Mesendoderm (in vitro differentiated cells): Measurements from ENCODE around the gene TSPO2.

Experiments used
- DNase-seq: peaks from one replicate; pipeline ENCODE4 v3.0.0; 2013
- H2AK5ac ChIP-seq: 2 replicates; pipeline ENCODE4 v1.6.1; 2013; ENCODE audit warnings: low read length, inconsistent platforms
- H2BK120ac ChIP-seq: 2 replicates; pipeline ENCODE4 v1.6.1; 2013; ENCODE audit warnings: low read depth, mild to moderate bottlenecking, low read length, moderate library complexity, mixed read lengths
- H2BK15ac ChIP-seq: replicated peaks from 2 replicates; pipeline ENCODE4 v1.6.1; 2013; ENCODE audit warnings: low read depth, mild to moderate bottlenecking, moderate library complexity
- H2BK5ac ChIP-seq: 2 replicates; pipeline ENCODE4 v1.6.1; 2013; ENCODE audit warnings: low read length, inconsistent platforms
- H3K18ac ChIP-seq: 2 replicates; pipeline ENCODE4 v1.6.1; 2013; ENCODE audit warnings: mild to moderate bottlenecking, low read length, mixed read lengths
- H3K23ac ChIP-seq: one replicate; pipeline ENCODE4 v1.6.1; 2013; ENCODE audit warnings: low read length
- H3K27ac ChIP-seq: 2 replicates; pipeline ENCODE4 v1.5.1; 2013; ENCODE audit warnings: low read depth, mild to moderate bottlenecking, inconsistent platforms, low read length, moderate library complexity
- H3K27me3 ChIP-seq: 2 replicates; pipeline ENCODE4 v1.6.1; 2013; ENCODE audit warnings: low read length, control low read depth, mild to moderate bottlenecking, inconsistent platforms; ENCODE audit not compliant: insufficient read depth, poor library complexity
- H3K36me3 ChIP-seq: 2 replicates; pipeline ENCODE4 v1.6.1; 2013; ENCODE audit warnings: low read length, inconsistent platforms; ENCODE audit not compliant: control insufficient read depth, insufficient read depth
- H3K4ac ChIP-seq: one replicate; pipeline ENCODE4 v1.6.1; 2013; ENCODE audit warnings: low read depth, mild to moderate bottlenecking, low read length, moderate library complexity
- H3K4me1 ChIP-seq: 2 replicates; pipeline ENCODE4 v1.6.1; 2013; ENCODE audit warnings: low read depth, low read length, inconsistent platforms; ENCODE audit not compliant: control insufficient read depth
- H3K4me2 ChIP-seq: 2 replicates; pipeline ENCODE4 v1.6.1; 2013; ENCODE audit warnings: low read length
- H3K4me3 ChIP-seq: 2 replicates; pipeline ENCODE4 v1.5.1; 2013; ENCODE audit warnings: mild to moderate bottlenecking, low read length
- H3K56ac ChIP-seq: one replicate; pipeline ENCODE4 v1.6.1; 2013; ENCODE audit warnings: low read length
- H3K79me1 ChIP-seq: 2 replicates; pipeline ENCODE4 v1.6.1; 2013; ENCODE audit warnings: low read length, inconsistent platforms
- H3K79me2 ChIP-seq: 2 replicates; pipeline ENCODE4 v1.6.1; 2013; ENCODE audit warnings: mild to moderate bottlenecking, low read length; ENCODE audit not compliant: control insufficient read depth, insufficient read depth
- H3K9ac ChIP-seq: 2 replicates; pipeline ENCODE4 v1.6.1; 2013; ENCODE audit warnings: low read length, inconsistent platforms
- H4K5ac ChIP-seq: one replicate; pipeline ENCODE4 v1.6.1; 2013; ENCODE audit warnings: low read length
- H4K8ac ChIP-seq: one replicate; pipeline ENCODE4 v1.6.1; 2013; ENCODE audit warnings: low read depth, mild to moderate bottlenecking, control low read depth, low read length, moderate library complexity
- WGBS: extraction: QIAGEN DNeasy Blood & Tissue Kit; methylation state at CpG from one replicate; pipeline ENCODE4 v1.1.7; 2013; ENCODE audit warnings: low lambda C conversion rate, missing lambda C conversion rate; ENCODE audit not compliant: insufficient coverage; ENCODE audit errors: extremely low coverage; 5-methylcytosine and 5-hydroxymethylcytosine counted together

Gene TSPO2

GRCh38 chr6:41040940-41041536, 1.2 kb upstream of the TSPO2 start:
- Histone ChIP-seq H3K4ac (no peak overlapping the region), H3K27ac (no peak overlapping the region), H2AK5ac (no peak overlapping the region), H3K4me3 (no peak overlapping the region), H3K9ac (no peak overlapping the region), H3K79me2 (no peaks in the 10 kb centered on the region), H3K56ac (no peak overlapping the region), H3K36me3 (no peaks in the 10 kb centered on the region), H3K4me1 (no peaks in the 10 kb centered on the region), H2BK120ac (no peak overlapping the region), H3K18ac (no peak overlapping the region), H3K79me1 (no peaks in the 10 kb centered on the region), H3K4me2 (no peak overlapping the region), H2BK15ac (no peak overlapping the region), H4K8ac (no peak overlapping the region), H3K23ac (no peak overlapping the region), H3K27me3 (no peaks in the 10 kb centered on the region), H4K5ac (no peak overlapping the region), H2BK5ac (no peak overlapping the region)
- WGBS = no CpG with 5 or more reads among the region's 1 CpG
- no peak for DNase-seq

GRCh38 chr6:41043151-41043550, 884 bp downstream of the TSPO2 start:
- H2AK5ac ChIP-seq = no peak overlapping the region
- H3K27ac ChIP-seq = no peak overlapping the region
- no peaks in the 10 kb centered on the region for H3K27me3 ChIP-seq
- no peaks in the 10 kb centered on the region for H3K79me1 ChIP-seq
- H3K4me2 ChIP-seq = no peak overlapping the region
- no peak for DNase-seq
- no CpG with 5 or more reads among the region's 3 CpGs for WGBS
- H3K4me3 ChIP-seq = no peak overlapping the region
- H3K4ac ChIP-seq = no peak overlapping the region
- H3K9ac ChIP-seq = no peak overlapping the region
- H3K79me2 ChIP-seq = no peaks in the 10 kb centered on the region
- H3K56ac ChIP-seq = no peak overlapping the region
- H3K4me1 ChIP-seq = no peaks in the 10 kb centered on the region
- no peak overlapping the region for H2BK15ac ChIP-seq
- no peak overlapping the region for H4K5ac ChIP-seq
- no peaks in the 10 kb centered on the region for H3K36me3 ChIP-seq
- H4K8ac ChIP-seq = no peak overlapping the region
- no peak overlapping the region for H3K23ac ChIP-seq
- no peak overlapping the region for H2BK5ac ChIP-seq
- H2BK120ac ChIP-seq = no peak overlapping the region
- no peak overlapping the region for H3K18ac ChIP-seq

GRCh38 chr6:41045664-41046063, 3.4 kb downstream of the TSPO2 start:
- no peak overlapping the region for H4K8ac ChIP-seq
- no peaks in the 10 kb centered on the region for H3K79me2 ChIP-seq
- DNase-seq = no peak
- H3K18ac ChIP-seq = no peak overlapping the region
- H2BK15ac ChIP-seq = no peak overlapping the region
- H3K79me1 ChIP-seq = no peaks in the 10 kb centered on the region
- no peak overlapping the region for H2AK5ac ChIP-seq
- no peaks in the 10 kb centered on the region for H3K36me3 ChIP-seq
- H2BK120ac ChIP-seq = no peak overlapping the region
- no CpG with 5 or more reads among the region's 5 CpGs for WGBS
- H3K9ac ChIP-seq = no peak overlapping the region
- H3K4me3 ChIP-seq = no peak overlapping the region
- H3K4me1 ChIP-seq = peaks cover 10% of the 10 kb centered on the region
- no peaks in the 10 kb centered on the region for H3K27me3 ChIP-seq
- H3K23ac ChIP-seq = no peak overlapping the region
- no peak overlapping the region for H4K5ac ChIP-seq
- H3K27ac ChIP-seq = no peak overlapping the region
- no peak overlapping the region for H2BK5ac ChIP-seq
- H3K4ac ChIP-seq = no peak overlapping the region
- H3K56ac ChIP-seq = no peak overlapping the region
- no peak overlapping the region for H3K4me2 ChIP-seq

GRCh38 chr6:41046084-41046483, 3.8 kb downstream of the TSPO2 start:
- Histone ChIP-seq H2AK5ac (no peak overlapping the region), H3K36me3 (no peaks in the 10 kb centered on the region), H3K4ac (no peak overlapping the region), H3K27ac (no peak overlapping the region), H3K79me1 (no peaks in the 10 kb centered on the region), H3K56ac (no peak overlapping the region), H3K4me3 (no peak overlapping the region), H3K23ac (no peak overlapping the region), H2BK5ac (no peak overlapping the region), H3K79me2 (no peaks in the 10 kb centered on the region), H2BK15ac (no peak overlapping the region), H2BK120ac (no peak overlapping the region), H3K18ac (no peak overlapping the region), H3K4me2 (no peak overlapping the region), H3K27me3 (no peaks in the 10 kb centered on the region), H4K8ac (no peak overlapping the region), H3K9ac (no peak overlapping the region), H4K5ac (no peak overlapping the region), H3K4me1 (peaks cover 10% of the 10 kb centered on the region)
- no peak for DNase-seq
- WGBS = no CpG with 5 or more reads among the region's 1 CpG

GRCh38 chr6:41047306-41047705, 5.0 kb downstream of the TSPO2 start:
- H3K4ac ChIP-seq = no peak overlapping the region
- H3K9ac ChIP-seq = no peak overlapping the region
- peaks cover 12% of the 10 kb centered on the region for H3K4me1 ChIP-seq
- no peak overlapping the region for H3K56ac ChIP-seq
- H2BK15ac ChIP-seq = no peak overlapping the region
- no peaks in the 10 kb centered on the region for H3K79me1 ChIP-seq
- H2BK5ac ChIP-seq = no peak overlapping the region
- no CpG with 5 or more reads among the region's 2 CpGs for WGBS
- DNase-seq = no peak
- no peak overlapping the region for H2BK120ac ChIP-seq
- H3K36me3 ChIP-seq = no peaks in the 10 kb centered on the region
- no peak overlapping the region for H3K4me3 ChIP-seq
- H4K8ac ChIP-seq = no peak overlapping the region
- no peak overlapping the region for H3K23ac ChIP-seq
- no peak overlapping the region for H2AK5ac ChIP-seq
- no peaks in the 10 kb centered on the region for H3K79me2 ChIP-seq
- no peaks in the 10 kb centered on the region for H3K27me3 ChIP-seq
- H3K27ac ChIP-seq = no peak overlapping the region
- no peak overlapping the region for H3K4me2 ChIP-seq
- H4K5ac ChIP-seq = no peak overlapping the region
- no peak overlapping the region for H3K18ac ChIP-seq
